ENCODE results near the gene ERGIC1. TPM values are rescaled to one million over a fixed set of nuclear protein-coding genes. Genes with fewer than 3 reads are reported as not detected.

The ERGIC1 gene
- total and polyA plus RNA-seq, 2 experiments from 2014 or later: 25.2 to 92.2 TPM

GRCh38 chr5:172886476-172886875 lies 52.4 kb downstream of the ERGIC1 start:
- H3K4me3 Mint-ChIP-seq: no peak overlapping the region
- Histone ChIP-seq H3K79me2 (replicated peaks; ENCODE audit: insufficient read depth) (peaks cover 22% of the 10 kb centered on the region), H3K27me3 (ENCODE audit: insufficient read depth) (no peaks in the 10 kb centered on the region), H3K9me2 (ENCODE audit: insufficient read depth) (no peaks in the 10 kb centered on the region), H3K4me2 (no peak overlapping the region), H3F3A (replicated peaks; ENCODE audit: low read depth) (no peaks in the 10 kb centered on the region), H3K4me3 (no peak overlapping the region), H3K36me3 (ENCODE audit: insufficient read depth) (no peaks in the 10 kb centered on the region; the same call in 1 of the 2 replicates), H2AFZ (no peak overlapping the region), H4K20me1 (replicated peaks; ENCODE audit: insufficient read depth) (peaks cover 18% of the 10 kb centered on the region), H3K4me1 (ENCODE audit: insufficient read depth) (no peaks in the 10 kb centered on the region; the same call in 1 of the 2 replicates), H3K27ac (ENCODE audit: low read depth) (no peak overlapping the region)
- DNase-seq (ENCODE audit: low spot score): no peak
- H3K27ac Mint-ChIP-seq: no peak overlapping the region; the same call in 1 of the 2 replicates
- H3K4me1 Mint-ChIP-seq: peaks cover 19% of the 10 kb centered on the region
- H3K27me3 Mint-ChIP-seq (ENCODE audit: insufficient read depth, low read depth, poor library complexity): peaks cover 12% of the 10 kb centered on the region
- H3K36me3 Mint-ChIP-seq (ENCODE audit: low read depth): peaks cover 51% of the 10 kb centered on the region
- ATAC-seq: no peak
- no peak for TF ChIP-seq POLR2AphosphoS5 (IDR thresholded peaks at IDR 0.05; ENCODE audit: low read depth)
- no peak for TF ChIP-seq EZH2 (IDR thresholded peaks at IDR 0.05; ENCODE audit: low read depth, unreplicated experiment)
- TF ChIP-seq NANOG (IDR thresholded peaks at IDR 0.05; ENCODE audit: borderline replicate concordance): no peak
- TF ChIP-seq EZH2phosphoT487 (IDR thresholded peaks at IDR 0.05; ENCODE audit: unreplicated experiment): no peak
- TF ChIP-seq JUNB (IDR thresholded peaks at IDR 0.05; ENCODE audit: unreplicated experiment): no peak
- no peak for TF ChIP-seq REST (IDR thresholded peaks at IDR 0.05; ENCODE audit: unreplicated experiment)
- TF ChIP-seq ETS1 (IDR thresholded peaks at IDR 0.05): no peak
- TF ChIP-seq CTCF (conservative IDR thresholded peaks at IDR 0.05; ENCODE audit: low read depth in 2 of 2): no peak
- TF ChIP-seq ZNF114 (CRISPR knock-in tag; IDR thresholded peaks at IDR 0.05): no peak
- TF ChIP-seq STAT1 (IDR thresholded peaks at IDR 0.05; ENCODE audit: unreplicated experiment): no peak
- no peak for TF ChIP-seq ZNF462 (CRISPR knock-in tag; IDR thresholded peaks at IDR 0.05)
- no peak for TF ChIP-seq CREB1 (CRISPR knock-in tag; IDR thresholded peaks at IDR 0.05; ENCODE audit: low read depth)
- TF ChIP-seq ZNF331 (CRISPR knock-in tag; IDR thresholded peaks at IDR 0.05; ENCODE audit: low read depth): no peak
- no peaks in the 10 kb centered on the region for H3K9me3 Mint-ChIP-seq
